GM18861 (cell line): ENCODE data around the gene LY6G6F.
"Not testable (repeated sequence)": the region's sequence is repeated elsewhere in the genome, so short reads cannot be mapped to it uniquely, and the experiment has no call there.

ENCODE experiments used
- ATAC-seq: cut with Tn5 transposase; IDR thresholded peaks from one replicate; pipeline ENCODE4 v1.9.1; 2021; ENCODE audit not compliant: unreplicated experiment

The LY6G6F gene

DNA sequence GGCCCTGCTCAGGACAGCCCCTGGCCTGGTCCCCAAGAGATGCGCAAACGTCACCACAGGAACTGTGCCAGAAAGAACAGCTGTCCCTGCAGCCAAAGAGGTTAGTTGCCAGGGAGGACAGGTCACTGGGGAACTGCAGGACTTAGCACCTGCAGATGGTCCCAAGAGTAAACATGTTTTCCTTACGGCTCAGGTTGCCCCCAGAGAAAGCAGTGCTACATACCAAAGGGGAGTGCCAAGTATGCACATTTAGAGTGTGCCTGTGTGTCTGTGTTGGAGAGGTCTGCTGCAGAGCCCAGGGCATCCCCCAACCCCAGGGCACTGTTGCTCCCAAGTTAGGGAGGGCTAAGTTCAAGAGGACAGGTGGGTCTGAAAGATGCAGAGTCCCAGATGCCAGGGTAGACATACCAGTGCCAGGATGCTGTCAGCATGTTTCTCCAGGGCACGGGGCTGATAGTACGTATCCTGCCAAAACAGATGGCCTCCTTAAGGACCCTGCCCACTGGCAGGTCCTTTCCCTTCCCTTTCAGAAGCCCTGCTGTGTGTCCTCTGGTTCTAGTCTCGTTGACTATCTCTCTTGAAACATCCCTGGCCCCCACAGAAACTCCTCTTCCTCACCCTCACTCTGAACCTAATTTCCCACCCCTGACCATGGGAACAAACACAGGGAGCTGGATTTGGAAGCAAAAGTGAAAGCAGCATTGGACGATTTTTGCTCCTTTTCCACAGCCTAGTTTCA lies 4.8 kb upstream of the LY6G6F start:
- no peak for ATAC-seq

- ATAC-seq = no peak
These were observed 4.3 kb upstream of the LY6G6F start for GRCh38 chr6:31702405-31702818.

DNA sequence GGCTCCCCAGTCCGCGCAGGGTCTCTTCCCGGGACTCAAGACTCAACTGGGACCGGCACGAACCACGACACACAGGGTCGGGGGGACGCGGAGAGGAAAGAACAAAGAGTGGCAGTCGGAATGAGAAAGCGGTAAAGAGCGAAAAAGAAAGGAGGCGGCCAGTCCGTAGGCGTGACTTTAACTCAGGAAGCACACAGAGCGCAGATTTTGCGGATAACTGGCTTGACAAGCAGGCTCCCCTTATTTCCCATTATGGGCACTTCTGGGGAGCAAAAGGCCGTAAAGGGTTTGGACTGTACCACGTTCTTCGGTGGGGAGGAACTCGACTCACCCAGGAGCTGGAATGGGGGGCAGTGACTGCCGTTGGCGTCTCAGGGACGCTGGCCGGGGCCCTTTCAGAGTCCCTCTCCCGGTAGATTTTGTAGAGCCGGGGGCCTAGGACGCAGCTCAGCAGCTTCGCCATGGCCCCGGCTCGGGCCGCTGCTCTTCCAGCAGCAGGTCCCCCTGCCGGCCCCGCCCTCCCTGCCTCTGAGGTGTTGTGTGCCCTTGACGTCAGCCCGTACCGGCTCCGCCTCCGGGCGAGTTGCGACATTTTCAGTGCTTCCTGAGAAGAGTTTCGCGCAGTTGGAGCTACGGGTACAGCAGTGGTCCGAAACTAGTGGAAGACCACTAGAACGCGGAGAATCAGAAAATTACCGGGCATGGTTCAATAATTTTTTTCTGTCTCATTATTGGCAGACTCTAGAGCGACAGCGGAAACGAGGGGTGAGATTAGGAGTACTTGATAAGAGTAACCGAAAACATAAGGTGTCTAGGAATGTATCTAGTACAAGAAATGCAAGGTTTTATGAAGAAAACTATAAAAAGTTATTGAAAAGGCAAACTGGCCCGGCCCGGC lies 3.6 kb upstream of the LY6G6F start, which contains the start of gene ABHD16A:
Gene ABHD16A (minus strand): TSS at position 506 of the 898 bp plus-strand sequence. CDS start 43 bp downstream, at position 463.
- ATAC-seq = peak; percentile 84

- no peak for ATAC-seq
These were observed 735 bp upstream of the LY6G6F start for GRCh38 chr6:31705931-31706330.

- ATAC-seq = no peak
These were observed 1.0 kb downstream of the LY6G6F start for GRCh38 chr6:31707701-31708100.

GRCh38 chr6:31708224-31708623 lies 1.6 kb downstream of the LY6G6F start:
- ATAC-seq = no peak

- not testable (repeated sequence) for ATAC-seq
These were observed 2.5 kb downstream of the LY6G6F start for GRCh38 chr6:31709157-31709556.

DNA sequence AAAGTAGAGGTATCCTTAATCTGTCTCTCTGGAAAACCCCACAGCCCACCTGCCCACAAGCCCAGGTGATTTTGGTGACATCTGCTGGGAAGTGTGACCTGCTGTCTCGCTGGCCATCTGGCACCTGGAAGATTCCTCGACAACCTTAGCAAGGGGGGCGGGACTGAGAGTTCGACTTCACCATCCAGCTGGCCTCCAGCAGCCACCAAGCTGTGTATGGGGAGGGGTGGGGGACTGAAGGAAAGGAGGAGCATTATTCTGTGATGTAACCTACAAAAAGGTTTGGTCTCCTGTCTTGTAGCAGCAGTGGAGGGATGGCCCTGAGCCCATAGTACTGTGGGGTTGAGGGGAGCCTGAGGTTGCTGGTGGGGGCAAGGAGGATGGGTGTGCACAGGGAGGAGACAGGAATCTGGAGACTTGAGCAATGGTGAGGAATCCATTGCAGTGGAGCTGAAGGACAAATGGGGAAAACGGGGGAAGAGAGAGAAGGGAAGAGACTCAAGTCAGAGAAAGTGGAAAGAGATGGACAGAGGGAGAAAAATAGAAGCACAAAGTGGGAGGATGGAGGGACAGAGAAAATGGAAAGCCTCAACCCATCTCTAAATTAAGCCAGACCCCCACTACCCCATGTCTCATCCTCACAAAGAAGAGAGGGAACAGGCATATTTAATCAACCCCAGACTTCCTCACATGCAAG lies 4.0 kb downstream of the LY6G6F start:
- no peak for ATAC-seq

DNA sequence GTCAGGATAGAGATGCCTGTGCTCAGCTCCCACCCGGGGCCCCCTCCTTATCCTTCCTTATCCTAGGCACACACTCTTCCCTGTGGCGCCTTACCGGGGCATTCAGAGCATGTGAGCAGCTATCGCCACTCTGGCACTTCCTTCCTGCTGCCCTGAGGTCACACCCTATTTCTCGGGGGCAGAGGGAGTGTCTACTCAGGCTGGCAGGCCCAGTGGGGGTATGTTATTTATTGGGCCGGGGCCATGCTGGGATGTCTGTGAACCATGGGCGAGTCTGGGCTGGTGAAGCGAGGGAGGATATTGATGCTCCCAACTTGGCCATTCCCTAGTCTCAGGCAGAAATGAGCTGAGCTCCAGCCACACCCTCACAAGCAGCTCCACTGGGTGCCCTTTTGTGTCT lies 4.6 kb downstream of the LY6G6F start:
- ATAC-seq = no peak

- ATAC-seq = no peak
These were observed 5.6 kb downstream of the LY6G6F start for GRCh38 chr6:31712296-31712695.

DNA sequence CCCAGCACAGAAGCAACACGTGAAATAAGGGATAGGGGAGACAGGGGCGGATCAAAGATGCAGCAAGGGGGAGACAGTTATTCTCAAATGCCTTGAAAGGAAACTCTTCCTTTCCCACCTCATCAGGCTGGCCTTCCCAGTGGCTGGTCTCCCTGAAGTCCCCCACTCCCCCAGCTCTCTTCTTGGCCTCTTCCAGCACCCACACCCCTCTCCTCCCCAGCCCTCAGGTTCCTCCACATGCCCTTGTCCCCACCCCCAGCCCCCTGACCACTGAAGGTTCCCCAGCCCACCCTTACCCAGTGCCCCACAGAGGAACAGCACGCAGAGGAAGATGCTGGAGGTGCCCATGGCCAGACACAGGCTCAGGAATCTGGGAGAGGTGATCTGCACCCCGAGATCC lies 6.8 kb downstream of the LY6G6F start:
- ATAC-seq = no peak

DNA sequence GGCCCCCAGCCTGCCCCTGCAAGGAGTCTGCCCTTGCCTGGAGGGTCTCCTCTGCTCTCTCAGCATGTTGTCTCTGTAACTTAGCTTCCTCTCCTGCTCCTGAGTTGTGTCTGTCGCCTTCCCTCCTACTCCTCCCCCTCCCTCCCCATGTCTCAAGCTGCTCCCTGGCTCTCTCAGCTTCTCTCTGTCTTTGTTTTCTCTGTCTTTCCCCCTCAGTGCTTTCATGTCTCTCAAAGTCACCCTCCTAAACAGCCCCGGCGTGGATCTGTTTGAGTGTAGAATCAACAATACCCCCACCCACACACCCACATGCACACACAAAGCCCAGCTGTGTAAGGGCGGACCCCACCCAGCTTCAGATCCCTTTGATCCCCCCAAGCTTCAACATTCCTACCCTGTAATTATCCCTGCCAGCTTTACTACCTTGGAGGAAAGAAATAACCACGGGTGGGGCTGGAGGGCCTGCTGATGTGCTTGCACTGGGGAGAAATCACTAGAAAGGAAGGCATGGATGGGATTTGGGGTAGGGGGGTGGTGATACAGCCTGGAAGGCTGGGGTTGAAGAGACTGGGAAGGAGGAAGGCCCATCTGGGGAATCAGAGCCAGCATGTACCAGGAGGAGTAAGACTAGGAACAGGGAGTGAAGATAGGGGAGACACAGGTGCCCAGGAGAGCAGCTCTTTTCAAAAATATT lies 7.5 kb downstream of the LY6G6F start:
- ATAC-seq = no peak

DNA sequence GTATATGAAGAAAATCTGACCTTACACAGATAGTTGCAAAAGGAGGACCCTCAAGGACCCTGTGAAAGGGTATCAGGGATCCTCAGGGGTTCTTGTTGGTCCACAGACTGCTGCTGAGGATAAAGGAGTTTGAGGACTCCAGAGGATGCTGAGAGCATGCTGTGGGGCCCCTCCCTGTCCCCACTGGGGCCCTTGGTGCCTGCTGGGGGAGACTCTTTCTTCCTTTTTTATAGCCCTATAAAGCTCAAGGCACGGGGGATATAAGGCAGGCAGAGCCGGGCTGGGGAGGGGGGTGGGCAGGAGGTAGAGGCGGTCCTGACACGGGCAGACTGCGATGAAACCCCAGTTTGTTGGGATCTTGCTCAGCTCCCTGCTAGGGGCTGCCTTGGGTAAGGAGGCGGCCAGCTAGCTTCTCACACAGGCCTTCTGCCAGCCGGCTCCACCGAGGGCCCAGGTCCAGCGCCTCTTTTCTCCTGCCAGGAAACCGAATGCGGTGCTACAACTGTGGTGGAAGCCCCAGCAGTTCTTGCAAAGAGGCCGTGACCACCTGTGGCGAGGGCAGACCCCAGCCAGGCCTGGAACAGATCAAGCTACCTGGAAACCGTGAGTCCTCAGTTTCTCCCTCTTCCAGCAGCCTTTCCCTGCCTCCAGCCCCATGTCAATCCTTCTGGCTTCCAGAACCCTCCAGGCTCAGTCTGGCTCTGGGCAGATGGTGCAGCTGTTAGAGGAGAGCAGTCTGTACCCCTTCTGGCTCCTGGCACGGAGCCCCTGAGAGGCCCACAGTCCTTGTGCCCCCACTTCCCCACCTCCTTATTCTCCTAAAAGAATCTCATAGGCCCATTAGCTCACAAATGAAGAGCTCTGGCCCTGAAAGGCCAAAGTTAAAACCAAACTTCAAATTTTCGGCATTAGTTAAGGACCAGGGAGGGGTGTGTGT lies 8.6 kb downstream of the LY6G6F start, which contains the start of gene LY6G6D:
Gene LY6G6D (plus strand): TSS at position 327 of the 937 bp plus-strand sequence. CDS start 8 bp downstream, at position 335.
- no peak for ATAC-seq

- ATAC-seq = no peak
These were observed 11.0 kb downstream of the LY6G6F start for GRCh38 chr6:31717499-31718222.

DNA sequence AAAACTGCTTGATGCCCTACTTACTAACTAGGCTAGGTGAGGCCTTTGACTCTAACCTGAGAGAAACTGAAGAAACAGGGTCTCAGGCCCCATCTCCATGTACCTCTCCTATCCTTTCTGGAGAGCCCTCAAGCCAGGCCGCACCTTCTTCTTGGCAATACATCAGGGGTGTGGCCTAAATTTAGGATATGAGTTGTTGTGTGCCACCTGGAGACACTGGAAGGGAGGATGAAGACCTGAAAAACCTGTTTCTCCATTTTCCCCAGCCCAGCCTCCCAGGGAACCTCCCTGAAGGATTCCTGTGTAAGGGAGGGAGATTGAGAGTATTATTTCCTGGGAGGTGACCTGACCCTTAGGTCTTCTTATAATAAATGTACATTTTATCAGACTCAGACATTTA lies 11.6 kb downstream of the LY6G6F start:
- ATAC-seq = no peak

- no peak for ATAC-seq
These were observed 12.3 kb downstream of the LY6G6F start for GRCh38 chr6:31719001-31719400.

DNA sequence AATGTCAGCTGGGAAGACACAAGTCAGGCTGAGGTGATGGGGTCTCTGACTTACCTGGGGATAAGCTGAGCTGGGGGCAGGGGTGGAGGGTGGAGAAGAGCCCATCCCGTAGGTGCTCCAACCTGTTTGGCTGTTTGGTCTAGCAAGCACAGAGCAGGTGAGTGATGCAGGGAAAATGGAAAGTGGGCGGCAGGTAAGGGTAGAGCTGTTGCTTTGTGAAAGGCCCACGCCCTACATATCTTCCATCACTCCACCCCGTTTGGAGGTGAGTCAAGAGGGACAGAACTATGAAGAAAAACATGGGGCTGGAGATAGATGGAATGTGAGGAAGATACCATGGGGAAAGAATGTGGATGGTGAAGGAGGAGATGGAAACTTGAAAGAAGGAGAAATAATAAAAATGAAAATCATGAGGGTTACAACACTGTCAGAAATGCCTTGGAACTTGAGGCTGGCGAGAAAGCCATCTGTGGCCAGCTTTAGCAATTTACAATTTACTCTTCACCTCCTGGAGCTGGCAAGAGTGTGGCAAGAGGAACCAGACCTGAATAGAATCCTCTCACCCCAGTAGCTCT lies 13.6 kb downstream of the LY6G6F start:
- no peak for ATAC-seq

- ATAC-seq = no peak
These were observed 14.8 kb downstream of the LY6G6F start, which contains the start of gene LY6G6C for GRCh38 chr6:31721351-31722020. Gene LY6G6C, minus strand, starts transcription at chr6:31721746. Its CDS starts 67 bp downstream, at chr6:31721679.
